ENCODE data around the gene TAF12.

The TAF12 gene

DNA sequence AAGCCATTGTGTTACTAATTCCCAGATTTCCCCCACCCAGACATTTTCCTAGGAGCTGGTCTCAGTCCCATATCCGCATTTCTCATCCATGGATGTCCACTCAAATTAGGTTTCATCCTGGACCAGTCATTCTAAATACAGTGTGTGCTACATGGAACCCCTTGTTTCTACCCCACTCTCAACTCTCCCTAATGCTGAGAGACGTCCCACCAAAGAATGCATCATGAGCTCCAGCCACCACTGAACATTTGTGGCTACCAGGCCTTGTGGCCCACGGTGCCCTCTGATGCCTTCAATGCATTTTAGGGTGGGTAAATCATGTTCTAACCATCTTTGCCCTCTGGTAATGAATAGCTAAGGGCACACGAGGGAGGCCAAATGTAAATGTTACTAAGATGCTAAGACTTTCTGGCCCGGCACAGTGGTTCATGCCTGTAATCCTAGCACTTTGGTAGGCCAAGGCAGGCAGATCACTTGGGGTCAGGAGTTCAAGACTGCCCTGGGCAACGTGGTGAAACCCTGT is 64.1 kb downstream of the TAF12 start:
- H3K36me3 ChIP-seq (ENCODE audit: insufficient read depth, low read length): peaks cover 66% of the 10 kb centered on the region
- H3K4me3 ChIP-seq (ENCODE audit: low read depth, low read length, poor library complexity, severe bottlenecking): no peak overlapping the region
- no peaks in the 10 kb centered on the region for H4K20me1 ChIP-seq (ENCODE audit: insufficient read depth, low read length)
- H3K27me3 ChIP-seq (ENCODE audit: insufficient read depth, low read length): no peaks in the 10 kb centered on the region
- H3K4me2 ChIP-seq (ENCODE audit: low read length): no peak overlapping the region; the same call in 1 of the 2 replicates
- peaks cover 30% of the 10 kb centered on the region for H3K4me1 ChIP-seq (ENCODE audit: insufficient read depth, low read length, severe bottlenecking)
- H3K9me2 ChIP-seq (ENCODE audit: low read depth, low read length): no peaks in the 10 kb centered on the region
- H3K79me2 ChIP-seq (ENCODE audit: insufficient read depth, low read length): peaks cover 16% of the 10 kb centered on the region
- peaks cover 8% of the 10 kb centered on the region; the same call in 1 of the 2 replicates for H3F3A ChIP-seq (ENCODE audit: insufficient read depth, low read length)
- TF ChIP-seq, protein P1, sequence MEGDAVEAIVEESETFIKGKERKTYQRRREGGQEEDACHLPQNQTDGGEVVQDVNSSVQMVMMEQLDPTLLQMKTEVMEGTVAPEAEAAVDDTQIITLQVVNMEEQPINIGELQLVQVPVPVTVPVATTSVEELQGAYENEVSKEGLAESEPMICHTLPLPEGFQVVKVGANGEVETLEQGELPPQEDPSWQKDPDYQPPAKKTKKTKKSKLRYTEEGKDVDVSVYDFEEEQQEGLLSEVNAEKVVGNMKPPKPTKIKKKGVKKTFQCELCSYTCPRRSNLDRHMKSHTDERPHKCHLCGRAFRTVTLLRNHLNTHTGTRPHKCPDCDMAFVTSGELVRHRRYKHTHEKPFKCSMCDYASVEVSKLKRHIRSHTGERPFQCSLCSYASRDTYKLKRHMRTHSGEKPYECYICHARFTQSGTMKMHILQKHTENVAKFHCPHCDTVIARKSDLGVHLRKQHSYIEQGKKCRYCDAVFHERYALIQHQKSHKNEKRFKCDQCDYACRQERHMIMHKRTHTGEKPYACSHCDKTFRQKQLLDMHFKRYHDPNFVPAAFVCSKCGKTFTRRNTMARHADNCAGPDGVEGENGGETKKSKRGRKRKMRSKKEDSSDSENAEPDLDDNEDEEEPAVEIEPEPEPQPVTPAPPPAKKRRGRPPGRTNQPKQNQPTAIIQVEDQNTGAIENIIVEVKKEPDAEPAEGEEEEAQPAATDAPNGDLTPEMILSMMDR (IDR thresholded peaks at IDR 0.05; ENCODE audit: low read length): no peak
- TF ChIP-seq EZH2 (IDR thresholded peaks at IDR 0.05; ENCODE audit: borderline replicate concordance, low read length): no peak
- H3K9me3 ChIP-seq (ENCODE audit: low read length): no peaks in the 10 kb centered on the region
- H3K9ac ChIP-seq (ENCODE audit: low read length): no peak overlapping the region
- no peak overlapping the region for H2AFZ ChIP-seq (ENCODE audit: low read length)
- peak overlapping the region; percentile 14 for H3K27ac ChIP-seq (ENCODE audit: low read depth, low read length, poor library complexity, severe bottlenecking)

DNA sequence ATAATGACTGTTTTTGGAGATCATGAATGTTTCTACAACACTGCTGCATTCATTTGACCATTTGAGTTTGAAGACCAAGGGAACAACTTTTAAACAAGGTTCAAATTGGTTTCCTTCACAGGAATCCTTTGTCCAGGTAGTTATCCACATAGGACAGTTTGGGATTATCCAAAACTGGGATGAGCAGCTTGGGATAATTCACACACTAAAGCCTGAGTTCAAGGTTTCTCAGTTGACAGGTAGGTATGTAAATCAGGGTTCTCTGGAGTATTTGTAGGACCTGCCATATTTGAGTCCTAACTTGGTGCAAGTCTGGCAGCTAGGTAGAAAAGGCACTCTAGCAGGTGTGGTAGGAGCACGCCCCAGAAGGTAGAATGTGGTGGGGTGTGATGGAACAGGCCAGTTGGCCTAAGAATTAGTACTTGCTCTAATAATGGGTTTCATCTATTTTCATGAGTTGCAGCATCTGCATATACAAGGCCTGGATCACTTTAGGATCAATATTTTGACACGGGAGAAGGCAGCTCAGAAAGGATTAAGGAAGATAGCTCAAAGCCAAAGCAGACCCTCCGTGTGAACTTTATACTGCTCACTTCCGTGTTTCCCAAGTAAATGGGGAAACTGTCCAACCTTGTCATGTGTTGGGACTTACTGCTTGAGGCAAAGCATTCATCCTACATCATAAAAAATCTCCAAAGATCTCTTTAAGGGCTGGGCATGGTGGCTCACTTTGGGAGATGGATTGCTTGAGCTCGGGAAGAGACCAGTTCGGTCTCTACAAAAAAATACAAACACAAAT is 64.9 kb downstream of the TAF12 start:
- Histone ChIP-seq H3K27me3 (ENCODE audit: insufficient read depth, low read length) (no peaks in the 10 kb centered on the region), H3K4me3 (ENCODE audit: low read depth, low read length, poor library complexity, severe bottlenecking) (no peak overlapping the region), H4K20me1 (ENCODE audit: insufficient read depth, low read length) (no peaks in the 10 kb centered on the region), H2AFZ (ENCODE audit: low read length) (no peak overlapping the region), H3K9ac (ENCODE audit: low read length) (no peak overlapping the region), H3K9me3 (ENCODE audit: low read length) (no peaks in the 10 kb centered on the region), H3K4me2 (ENCODE audit: low read length) (no peak overlapping the region), H3K36me3 (ENCODE audit: insufficient read depth, low read length) (peaks cover 70% of the 10 kb centered on the region), H3K4me1 (ENCODE audit: insufficient read depth, low read length, severe bottlenecking) (peaks cover 27% of the 10 kb centered on the region), H3K79me2 (ENCODE audit: insufficient read depth, low read length) (peaks cover 16% of the 10 kb centered on the region), H3F3A (ENCODE audit: insufficient read depth, low read length) (peaks cover 8% of the 10 kb centered on the region; the same call in 1 of the 2 replicates), H3K9me2 (ENCODE audit: low read depth, low read length) (no peaks in the 10 kb centered on the region), H3K27ac (ENCODE audit: low read depth, low read length, poor library complexity, severe bottlenecking) (peak overlapping the region; percentile 13)
- no peak for TF ChIP-seq EZH2 (IDR thresholded peaks at IDR 0.05; ENCODE audit: borderline replicate concordance, low read length)
- TF ChIP-seq, protein P1 (IDR thresholded peaks at IDR 0.05; ENCODE audit: low read length): no peak

DNA sequence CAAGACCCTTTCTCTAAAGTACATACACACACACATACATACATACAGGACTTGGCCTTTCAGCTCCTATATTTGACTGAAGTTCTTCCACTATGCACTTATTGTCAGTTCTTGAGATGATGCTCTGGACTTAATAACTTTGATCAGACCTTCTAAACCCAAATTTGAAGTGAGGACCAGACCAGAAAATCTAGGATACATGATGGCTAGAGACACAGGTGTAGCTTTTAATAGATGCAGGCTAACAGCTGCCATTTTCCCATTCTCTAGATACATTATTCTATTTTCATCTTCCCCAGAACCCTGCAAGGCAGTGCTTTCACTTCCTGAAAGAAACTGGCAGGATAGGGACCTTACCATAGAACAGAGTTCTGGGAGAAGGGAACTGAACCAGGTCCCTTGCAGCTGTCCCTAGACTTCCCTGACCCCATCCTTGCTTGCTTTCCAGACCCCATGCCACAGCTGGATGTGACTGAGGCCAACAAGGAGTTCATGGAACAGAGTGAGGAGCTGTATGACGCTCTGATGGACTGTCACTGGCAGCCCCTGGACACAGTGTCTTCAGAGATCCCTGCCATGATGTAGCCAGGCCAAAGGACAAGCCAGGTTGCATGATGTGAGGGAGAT is 65.7 kb downstream of the TAF12 start:
- peaks cover 16% of the 10 kb centered on the region for H3K79me2 ChIP-seq (ENCODE audit: insufficient read depth, low read length)
- no peak overlapping the region for H3K4me2 ChIP-seq (ENCODE audit: low read length)
- no peaks in the 10 kb centered on the region for H3K27me3 ChIP-seq (ENCODE audit: insufficient read depth, low read length)
- H3K4me1 ChIP-seq (ENCODE audit: insufficient read depth, low read length, severe bottlenecking): peaks cover 19% of the 10 kb centered on the region
- peaks cover 71% of the 10 kb centered on the region for H3K36me3 ChIP-seq (ENCODE audit: insufficient read depth, low read length)
- no peak overlapping the region for H2AFZ ChIP-seq (ENCODE audit: low read length)
- H3K9ac ChIP-seq (ENCODE audit: low read length): no peak overlapping the region
- H4K20me1 ChIP-seq (ENCODE audit: insufficient read depth, low read length): no peaks in the 10 kb centered on the region
- TF ChIP-seq, protein P1 (IDR thresholded peaks at IDR 0.05; ENCODE audit: low read length): no peak
- no peak for TF ChIP-seq EZH2 (IDR thresholded peaks at IDR 0.05; ENCODE audit: borderline replicate concordance, low read length)
- no peak overlapping the region for H3K4me3 ChIP-seq (ENCODE audit: low read depth, low read length, poor library complexity, severe bottlenecking)
- no peaks in the 10 kb centered on the region for H3K9me2 ChIP-seq (ENCODE audit: low read depth, low read length)
- H3K27ac ChIP-seq (ENCODE audit: low read depth, low read length, poor library complexity, severe bottlenecking): peak overlapping the region; percentile 13
- peaks cover 8% of the 10 kb centered on the region; the same call in 1 of the 2 replicates for H3F3A ChIP-seq (ENCODE audit: insufficient read depth, low read length)
- no peaks in the 10 kb centered on the region for H3K9me3 ChIP-seq (ENCODE audit: low read length)
